T-cell (primary cell): ENCODE measurements around the gene ITGAE. TPM values are rescaled to one million over a fixed set of nuclear protein-coding genes. Genes with fewer than 3 reads are reported as not detected.
A peak's percentile ranks its signal among the peaks of the same experiment; 100 is the strongest.

Experiments
- ATAC-seq, 4 experiments: fragments of 200-7000 bp in 3 of 4; fragments of 150-1000 bp in 1 of 4; cut with Tn5 transposase; replicated peaks in 1 of 4; 1 replicate in 3 of 4; 2 replicates in 1 of 4; pipeline ENCODE4 v1.10.0; 2021; ENCODE audit warnings: moderate library complexity in 3 of 4, mild to moderate bottlenecking in 2 of 4, moderate number of reproducible peaks in 1 of 4
- CTCF ChIA-PET, 2 donors: fragments of 300-600 bp; sonication (Branson Sonifier 250); formaldehyde crosslinking; loops; one replicate each; lab custom pipeline; 2022; ENCODE audit warnings: antibody characterized with exemption in 2 of 2; lab: Charles Lee
- POLR2A ChIA-PET, 2 donors: fragments of 300-600 bp; sonication (Branson Sonifier 250); formaldehyde crosslinking; loops; one replicate each; lab custom pipeline; 2022; ENCODE audit warnings: antibody characterized with exemption in 2 of 2; lab: Charles Lee
- DNase-seq, 35 experiments: peaks; one replicate each; pipeline versions ENCODE4 v3.0.0 to v3.0.0-alpha.2; 2013 to 2023
- H3K27ac ChIP-seq: one replicate; pipeline ENCODE4 v1.5.1; 2013; ENCODE audit warnings: low read length
- H3K27me3 ChIP-seq, 2 experiments: replicated peaks in 1 of 2; 1 replicate in 1 of 2; 2 replicates in 1 of 2; pipeline versions ENCODE4 v1.6.1 to v1.7.0; 2013; ENCODE audit warnings: low read length in 1 of 2, mixed read lengths in 1 of 2; ENCODE audit not compliant: control insufficient read depth in 2 of 2, insufficient read depth in 2 of 2; ENCODE audit errors: extremely low read depth in 1 of 2
- H3K36me3 ChIP-seq, 2 donors: 1 replicate in 1 of 2; 2 replicates in 1 of 2; pipeline versions ENCODE4 v1.6.1 to v1.7.0; 2013; ENCODE audit warnings: low read length in 1 of 2; ENCODE audit not compliant: control insufficient read depth in 2 of 2, insufficient read depth in 1 of 2; ENCODE audit errors: extremely low read depth in 1 of 2
- H3K4me1 ChIP-seq, 2 experiments: 1 replicate in 1 of 2; 2 replicates in 1 of 2; pipeline versions ENCODE4 v1.6.1 to v1.7.0; 2013; ENCODE audit warnings: low read length in 2 of 2, mixed read lengths in 1 of 2; ENCODE audit not compliant: insufficient read depth in 2 of 2, control insufficient read depth in 1 of 2; ENCODE audit errors: extremely low read depth in 1 of 2
- H3K4me3 ChIP-seq, 2 donors: 1 replicate in 1 of 2; 2 replicates in 1 of 2; pipeline versions ENCODE4 v1.5.1 to v1.7.0; 2013; ENCODE audit warnings: mild to moderate bottlenecking in 2 of 2, low read length in 1 of 2, moderate library complexity in 1 of 2; ENCODE audit not compliant: control insufficient read depth in 1 of 2; ENCODE audit errors: extremely low read depth in 1 of 2
- H3K9me3 ChIP-seq: 2 replicates; pipeline ENCODE4 v1.7.0; 2013
- H3K27ac Mint-ChIP-seq, 2 donors: one replicate each; pipeline ENCODE4 v1.8.0; 2020 to 2021; ENCODE audit warnings: mild to moderate bottlenecking in 2 of 2, mixed read lengths in 2 of 2
- H3K27me3 Mint-ChIP-seq, 2 donors: one replicate each; pipeline ENCODE4 v1.8.0; 2021 to 2022; ENCODE audit warnings: mixed read lengths in 2 of 2
- H3K36me3 Mint-ChIP-seq: one replicate; pipeline ENCODE4 v1.8.0; 2021; ENCODE audit warnings: mixed read lengths
- H3K4me1 Mint-ChIP-seq, 3 donors: one replicate each; pipeline ENCODE4 v1.8.0; 2020 to 2022; ENCODE audit warnings: mixed read lengths in 3 of 3, mild to moderate bottlenecking in 1 of 3
- H3K4me3 Mint-ChIP-seq, 3 donors: one replicate each; pipeline ENCODE4 v1.8.0; 2020 to 2022; ENCODE audit warnings: mild to moderate bottlenecking in 3 of 3, mixed read lengths in 3 of 3, moderate library complexity in 3 of 3
- H3K9me3 Mint-ChIP-seq, 3 donors: one replicate each; pipeline ENCODE4 v1.8.0; 2020 to 2022; ENCODE audit warnings: mixed read lengths in 3 of 3
- WGBS: methylation state at CpG from one replicate; pipeline ENCODE4 v1.1.5; 2013; ENCODE audit warnings: missing lambda C conversion rate; ENCODE audit not compliant: insufficient coverage; 5-methylcytosine and 5-hydroxymethylcytosine counted together
- total RNA-seq, 35 experiments: library from RNA in 6 of 35; stranded (reverse) in 6 of 35; fragments of 120-200 nt in 1 of 35; gene quantifications; one replicate each; pipeline versions ENCODE4 v1.2.1 to v1.2.4 and lab custom pipeline; 2013 to 2026

Gene ITGAE
- total RNA-seq, 5 donors from 2014 or later (not counting 1 experiment from before 2014, with no cell fraction given), result 13.0 to 40.0 (median 25.2) TPM

- 76% methylated on average over 14 of the region's 17 CpGs for WGBS
- no peak overlapping the region for H3K4me3 ChIP-seq
- ATAC-seq (no peak), DNase-seq (no peak)
- POLR2A ChIA-PET, result no interaction called here
- H3K9me3 ChIP-seq, result no peaks in the 10 kb centered on the region
- Mint-ChIP-seq H3K27me3 (no peaks in the 10 kb centered on the region), H3K4me1 (peaks cover 37 to 46% (median 37%) of the 10 kb centered on the region in 3 donors), H3K36me3 (no peaks in the 10 kb centered on the region), H3K9me3 (no peaks in the 10 kb centered on the region), H3K4me3 (peak overlapping the region in 1 of 3 donors; percentile 80), H3K27ac (peak overlapping the region; percentile 86 to 97)
- H3K4me1 ChIP-seq, result peaks cover 14 to 46% of the 10 kb centered on the region in 2 experiments
- H3K36me3 ChIP-seq, result no peaks in the 10 kb centered on the region
- CTCF ChIA-PET, result interaction anchor here in 1 of 2 donors (1.2 kb wide), 1 partner anchor 11 kb away, joined by 4 read pairs; no protein-coding TSS in a partner anchor
- no peaks in the 10 kb centered on the region for H3K27me3 ChIP-seq
- H3K27ac ChIP-seq, result peak overlapping the region; percentile 42
Observed at GRCh38 chr17:3750296-3750695, 50.7 kb downstream of the ITGAE start.

GRCh38 chr17:3748576-3748975, 52.4 kb downstream of the ITGAE start:
- no peaks in the 10 kb centered on the region for H3K36me3 Mint-ChIP-seq
- CTCF ChIA-PET, result no interaction called here
- H3K27me3 Mint-ChIP-seq, result no peaks in the 10 kb centered on the region
- Histone ChIP-seq H3K27ac (no peak overlapping the region), H3K9me3 (no peaks in the 10 kb centered on the region), H3K4me1 (peaks cover 14 to 36% of the 10 kb centered on the region in 2 experiments), H3K4me3 (no peak overlapping the region), H3K27me3 (no peaks in the 10 kb centered on the region), H3K36me3 (no peaks in the 10 kb centered on the region)
- WGBS, result 95% methylated on average over 5 of the region's 7 CpGs
- ATAC-seq (no peak), DNase-seq (no peak)
- peak overlapping the region in 1 of 2 donors; percentile 39 for H3K27ac Mint-ChIP-seq
- peak overlapping the region in 1 of 3 donors; percentile 80 for H3K4me3 Mint-ChIP-seq
- H3K9me3 Mint-ChIP-seq, result no peaks in the 10 kb centered on the region
- peaks cover 36 to 41% (median 37%) of the 10 kb centered on the region in 3 donors for H3K4me1 Mint-ChIP-seq
- POLR2A ChIA-PET, result no interaction called here

GRCh38 chr17:3747805-3748204, 53.2 kb downstream of the ITGAE start:
- CTCF ChIA-PET, result no interaction called here

GRCh38 chr17:3745071-3745470, 55.9 kb downstream of the ITGAE start:
- H3K36me3 ChIP-seq, result no peaks in the 10 kb centered on the region
- ChIA-PET CTCF (interaction anchor here in 1 of 2 donors (1.0 kb wide), 1 partner anchor 10 kb away, joined by 3 read pairs; no protein-coding TSS in a partner anchor), POLR2A (no interaction called here)
- H3K27ac Mint-ChIP-seq, result no peak overlapping the region
- H3K9me3 Mint-ChIP-seq, result no peaks in the 10 kb centered on the region
- 100% methylated on average over 4 of the region's 10 CpGs for WGBS
- no peak overlapping the region for H3K27ac ChIP-seq
- peaks cover 24 to 33% (median 32%) of the 10 kb centered on the region in 3 donors for H3K4me1 Mint-ChIP-seq
- no peaks in the 10 kb centered on the region for H3K27me3 Mint-ChIP-seq
- H3K4me1 ChIP-seq, result peaks cover 10 to 27% of the 10 kb centered on the region in 2 experiments
- H3K9me3 ChIP-seq, result no peaks in the 10 kb centered on the region
- H3K4me3 ChIP-seq, result no peak overlapping the region
- no peaks in the 10 kb centered on the region for H3K36me3 Mint-ChIP-seq
- H3K4me3 Mint-ChIP-seq, result no peak overlapping the region
- no peaks in the 10 kb centered on the region for H3K27me3 ChIP-seq
- DNase-seq (no peak), ATAC-seq (no peak)

More at GRCh38 chr17:3747805-3748204, 53.2 kb downstream of the ITGAE start:
- no peak overlapping the region for H3K27ac Mint-ChIP-seq
- peaks cover 33 to 38% (median 37%) of the 10 kb centered on the region in 3 donors for H3K4me1 Mint-ChIP-seq
- H3K27me3 ChIP-seq, result no peaks in the 10 kb centered on the region
- no peaks in the 10 kb centered on the region for H3K36me3 Mint-ChIP-seq
- DNase-seq, result no peak
- WGBS, result 95% methylated on average over 9 of the region's 9 CpGs
- no peak for ATAC-seq
- POLR2A ChIA-PET, result no interaction called here
- no peaks in the 10 kb centered on the region for H3K9me3 ChIP-seq
- H3K27ac ChIP-seq, result no peak overlapping the region
- no peaks in the 10 kb centered on the region for H3K9me3 Mint-ChIP-seq
- no peak overlapping the region for H3K4me3 ChIP-seq
- peaks cover 14 to 36% of the 10 kb centered on the region in 2 experiments for H3K4me1 ChIP-seq
- H3K27me3 Mint-ChIP-seq, result no peaks in the 10 kb centered on the region
- H3K36me3 ChIP-seq, result no peaks in the 10 kb centered on the region
- peak overlapping the region in 1 of 3 donors; percentile 8 for H3K4me3 Mint-ChIP-seq

GRCh38 chr17:3744014-3744413, 57.0 kb downstream of the ITGAE start:
- ChIA-PET POLR2A (interaction anchor here in 1 of 2 donors (0.6 kb wide), 1 partner anchor 38 kb away, joined by 7 read pairs; no protein-coding TSS in a partner anchor), CTCF (no interaction called here)
- Histone ChIP-seq H3K9me3 (no peaks in the 10 kb centered on the region), H3K4me3 (no peak overlapping the region), H3K4me1 (peaks cover 8 to 29% of the 10 kb centered on the region in 2 experiments), H3K36me3 (no peaks in the 10 kb centered on the region), H3K27ac (no peak overlapping the region), H3K27me3 (no peaks in the 10 kb centered on the region)
- Mint-ChIP-seq H3K27me3 (no peaks in the 10 kb centered on the region), H3K4me3 (no peak overlapping the region), H3K9me3 (no peaks in the 10 kb centered on the region), H3K4me1 (peaks cover 29 to 35% (median 33%) of the 10 kb centered on the region in 3 donors), H3K27ac (no peak overlapping the region), H3K36me3 (no peaks in the 10 kb centered on the region)
- no peak for DNase-seq
- 90% methylated on average over 2 of the region's 3 CpGs for WGBS
- no peak for ATAC-seq

GRCh38 chr17:3740611-3741073, 60.3 kb downstream of the ITGAE start:
- Histone ChIP-seq H3K27ac (peak overlapping the region; percentile 44), H3K36me3 (no peaks in the 10 kb centered on the region), H3K27me3 (no peaks in the 10 kb centered on the region), H3K4me3 (no peak overlapping the region), H3K9me3 (no peaks in the 10 kb centered on the region), H3K4me1 (peaks cover 11 to 41% of the 10 kb centered on the region in 2 experiments)
- CTCF ChIA-PET, result interaction anchor here (0.6 to 8.0 kb wide), 5 partner anchors 20 to 104 kb away, joined by 3 to 109 read pairs (median 4); partner anchors contain the start of gene NCBP3 (in 1 of the 2)
- Mint-ChIP-seq H3K27me3 (no peaks in the 10 kb centered on the region), H3K4me3 (peak overlapping the region in 2 of 3 donors; percentile 47 to 52), H3K9me3 (no peaks in the 10 kb centered on the region), H3K36me3 (no peaks in the 10 kb centered on the region), H3K4me1 (peaks cover 34 to 46% (median 38%) of the 10 kb centered on the region in 3 donors), H3K27ac (peak overlapping the region; percentile 83 to 88)
- ATAC-seq (peak in 3 of 4 experiments; percentile 52 to 64 (median 53)), DNase-seq (peak in 28 of 35 experiments; percentile 17 to 80 (median 37))
- WGBS, result 8% methylated on average over 4 of the region's 14 CpGs
- POLR2A ChIA-PET, result interaction anchor here in 1 of 2 donors (0.6 to 0.7 kb wide), 2 partner anchors 84 to 781 kb away, joined by 6 to 10 read pairs; no protein-coding TSS in a partner anchor
